HG03520 (cell line): ENCODE results near the gene FANCC.
"Not testable (repeated sequence)": the region's sequence is repeated elsewhere in the genome, so short reads cannot be mapped to it uniquely, and the experiment has no call there.

Experiments used
- ATAC-seq: cut with Tn5 transposase; IDR thresholded peaks from one replicate; pipeline ENCODE4 v1.9.1; 2021; ENCODE audit warnings: mild to moderate bottlenecking, moderate library complexity; ENCODE audit not compliant: unreplicated experiment

The FANCC gene

DNA sequence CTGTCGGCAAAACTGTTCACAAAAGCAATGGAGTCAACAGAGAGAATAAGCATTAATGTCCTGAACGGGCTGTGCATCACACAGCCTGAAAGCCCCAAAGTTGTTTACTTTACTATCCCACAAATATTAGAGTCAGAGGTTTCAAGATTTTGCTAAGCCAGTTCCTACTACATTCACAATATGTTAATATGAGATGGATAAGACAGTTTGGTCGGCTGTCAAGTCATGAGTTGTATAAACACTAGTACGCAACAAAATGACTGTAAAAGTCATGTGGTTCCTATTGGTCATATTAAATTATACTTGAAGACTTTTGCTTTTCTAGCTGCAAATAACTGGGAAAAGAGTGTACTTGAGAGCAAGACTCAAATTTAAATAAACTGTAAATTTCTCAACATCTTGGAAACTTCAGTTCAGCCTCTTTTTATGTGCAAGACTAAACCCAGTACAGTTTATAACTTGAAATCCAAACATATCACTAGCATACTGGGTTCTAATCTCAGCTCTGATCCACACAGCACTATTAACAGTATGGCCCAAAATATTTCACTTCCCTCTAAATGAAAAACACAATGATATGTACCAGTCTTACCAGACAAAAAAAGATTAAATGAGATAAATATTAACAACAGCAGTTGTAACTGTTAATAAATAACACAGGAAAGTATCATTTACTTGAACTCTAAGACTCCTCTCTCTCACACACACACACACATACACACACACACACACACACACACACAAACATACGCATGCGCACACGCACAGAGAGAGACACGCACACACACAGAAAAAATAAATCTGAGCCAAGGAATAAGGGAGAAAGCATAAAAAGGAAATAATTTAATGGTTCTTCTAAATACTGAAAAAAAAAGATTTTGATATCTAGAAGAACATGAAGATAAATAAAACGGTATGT is 33.1 kb downstream of the FANCC start:
- ATAC-seq = no peak

DNA sequence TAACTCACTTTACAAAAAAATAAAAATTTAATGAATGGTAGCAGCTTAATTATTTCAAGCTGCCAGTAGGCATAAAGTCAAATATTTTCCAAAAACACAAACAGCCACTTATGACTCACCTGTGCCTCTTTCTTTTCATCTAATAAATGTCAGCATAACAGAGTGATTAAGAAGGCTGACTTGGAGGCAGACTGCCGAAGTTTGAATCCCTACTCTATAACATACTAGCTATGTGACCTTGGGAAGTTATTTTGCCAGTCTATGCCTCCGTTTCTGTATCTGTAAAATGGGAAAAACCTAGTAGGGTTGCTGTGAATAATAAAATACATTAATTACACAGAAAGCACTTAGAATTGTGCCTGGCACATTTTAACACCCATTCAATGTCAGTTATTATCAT is 33.8 kb downstream of the FANCC start:
- no peak for ATAC-seq

DNA sequence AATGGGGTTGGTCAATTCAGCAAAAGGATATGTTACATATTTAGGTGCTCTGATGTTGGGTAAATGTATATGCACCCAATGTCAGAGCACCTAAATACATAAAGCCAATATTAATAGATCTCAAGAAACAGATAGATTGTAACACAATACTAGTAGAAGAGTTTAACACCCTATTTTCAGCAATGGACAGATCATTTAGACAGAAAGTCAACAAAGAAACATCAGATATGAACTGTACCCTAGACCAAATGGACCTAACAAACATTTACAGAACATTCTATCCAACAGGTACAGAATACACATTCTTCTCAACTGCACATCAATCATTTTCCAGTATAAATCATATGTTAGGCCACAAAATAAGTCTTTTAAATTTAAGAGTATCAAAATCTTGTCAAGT is 35.2 kb downstream of the FANCC start:
- no peak for ATAC-seq

DNA sequence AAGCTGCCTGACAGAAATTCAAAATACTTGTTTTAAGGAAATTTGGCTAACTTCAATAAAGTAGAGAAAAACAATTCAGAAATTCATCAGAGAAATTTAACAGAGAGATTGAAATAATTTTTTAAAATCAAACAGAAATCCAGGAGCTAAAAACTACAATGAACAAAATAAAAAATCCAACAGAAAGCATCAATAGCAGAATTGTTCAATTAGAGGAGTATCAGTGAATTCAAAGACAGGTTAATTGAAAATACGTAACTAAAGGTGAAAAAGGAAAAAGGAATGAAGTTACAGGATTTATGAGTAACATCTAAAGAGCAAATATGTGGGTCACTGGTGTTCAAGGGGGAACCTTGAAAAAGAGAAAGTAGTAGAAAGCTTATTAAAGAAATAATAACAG is 36.8 kb downstream of the FANCC start:
- ATAC-seq = no peak

DNA sequence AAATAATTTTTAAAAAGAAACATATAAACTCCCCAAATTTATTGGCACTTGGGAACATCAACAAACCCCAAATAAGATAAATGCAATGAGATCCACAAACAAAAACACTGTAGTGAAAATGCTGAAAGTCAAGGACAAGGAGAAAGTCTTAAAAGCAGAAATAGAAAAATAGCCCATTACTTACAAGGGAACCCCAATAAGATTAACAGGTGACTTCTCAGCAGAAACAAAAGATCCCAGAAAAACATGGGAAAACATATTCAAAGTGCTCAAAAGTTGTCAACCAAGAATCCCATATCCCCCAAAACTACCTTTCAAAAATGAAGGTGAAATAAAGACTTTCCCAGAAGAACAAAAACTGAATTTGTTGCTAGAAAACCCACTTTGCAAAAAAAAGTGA is 40.0 kb downstream of the FANCC start:
- no peak for ATAC-seq

DNA sequence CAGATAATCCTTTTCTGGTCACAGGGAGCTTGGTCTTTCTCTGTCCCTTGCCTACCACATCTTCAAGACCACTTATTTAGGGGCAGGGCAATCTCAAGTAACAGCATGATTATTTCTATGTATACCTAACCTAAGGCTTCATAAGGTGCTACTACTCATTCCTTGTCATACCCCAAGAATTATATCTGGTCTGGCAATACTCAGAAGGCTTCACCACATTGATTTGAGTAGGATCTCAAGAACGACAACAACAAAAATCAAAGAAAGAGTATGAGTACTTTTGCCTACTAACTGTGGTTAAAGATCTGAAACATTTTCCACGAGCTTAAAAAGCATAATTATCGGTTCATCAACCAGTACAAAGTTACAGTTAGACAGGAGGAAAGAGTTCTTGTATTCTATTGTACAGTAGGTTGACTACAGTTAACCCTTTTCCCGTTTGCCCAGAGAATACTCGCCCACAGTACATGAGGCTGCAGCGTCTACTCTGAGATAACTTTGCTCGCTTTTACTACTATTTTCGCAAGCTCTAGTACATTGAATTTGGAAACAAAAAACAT is 41.0 kb downstream of the FANCC start:
- ATAC-seq = no peak

DNA sequence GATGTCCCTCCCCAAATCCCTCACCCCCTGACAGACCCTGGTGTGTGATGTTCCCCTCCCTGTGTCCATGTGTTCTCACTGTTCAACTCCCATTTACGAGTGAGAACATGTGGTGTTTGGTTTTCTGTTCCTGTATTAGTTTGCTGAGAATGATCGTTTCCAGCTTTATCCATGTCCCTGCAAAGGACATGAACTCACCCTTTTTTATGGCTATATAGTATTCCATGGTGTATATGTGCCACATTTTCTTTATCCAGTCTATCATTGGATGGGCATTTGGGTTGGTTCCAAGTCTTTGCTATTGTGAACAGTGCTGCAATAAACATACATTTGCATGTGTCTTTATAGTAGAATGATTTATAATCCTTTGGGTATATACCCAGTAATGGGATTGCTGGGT is 43.3 kb downstream of the FANCC start:
- ATAC-seq = not testable (repeated sequence)

DNA sequence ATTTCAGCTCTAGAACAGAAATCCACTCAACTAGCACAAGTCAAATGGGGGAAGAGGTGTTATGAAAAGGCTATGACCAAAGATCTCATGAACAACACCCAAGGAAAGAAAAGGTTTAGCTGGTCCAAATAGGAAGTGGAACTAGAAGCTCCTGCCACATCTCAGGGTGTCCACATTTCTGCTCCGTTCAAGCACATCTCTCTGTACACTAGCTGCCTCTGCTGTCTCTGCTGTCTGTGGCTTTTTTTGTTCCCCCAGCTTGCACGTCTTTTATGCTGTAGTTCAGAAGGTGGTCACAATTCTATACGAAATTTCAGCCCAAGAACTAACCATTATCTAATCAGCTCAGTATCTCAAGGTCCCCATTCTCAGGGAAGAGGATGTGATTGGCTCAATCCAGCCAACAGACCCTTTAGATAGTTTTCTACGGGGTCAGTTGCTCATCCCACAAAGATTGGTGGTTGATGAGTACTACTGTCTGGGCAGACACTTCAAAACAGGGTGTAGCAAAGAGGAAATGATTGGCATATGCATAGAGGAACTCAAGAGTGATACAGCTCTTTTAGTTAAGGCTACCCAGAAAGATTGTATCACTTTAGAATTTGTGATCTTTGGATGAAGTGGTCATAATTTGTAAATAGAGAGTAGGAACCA is 44.0 kb downstream of the FANCC start:
- ATAC-seq = no peak

DNA sequence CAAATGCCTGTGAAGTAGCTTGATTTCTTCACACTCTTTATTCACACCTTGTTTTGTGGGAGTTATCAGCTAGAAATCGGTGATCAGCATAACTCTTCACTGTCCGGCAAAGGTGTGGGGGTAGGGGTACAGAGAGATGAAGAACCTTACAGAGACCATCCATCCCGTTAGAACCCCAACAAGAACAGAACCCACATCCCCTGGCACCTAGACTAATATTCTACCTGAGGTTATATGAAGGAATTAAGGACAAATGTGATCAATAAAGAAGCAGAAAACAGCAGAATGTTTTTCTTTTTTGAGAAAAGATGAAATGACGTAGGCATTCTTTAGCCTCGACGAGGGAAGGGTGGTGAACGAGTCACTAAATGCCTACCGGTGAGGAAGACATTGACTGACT is 44.7 kb downstream of the FANCC start:
- no peak for ATAC-seq

DNA sequence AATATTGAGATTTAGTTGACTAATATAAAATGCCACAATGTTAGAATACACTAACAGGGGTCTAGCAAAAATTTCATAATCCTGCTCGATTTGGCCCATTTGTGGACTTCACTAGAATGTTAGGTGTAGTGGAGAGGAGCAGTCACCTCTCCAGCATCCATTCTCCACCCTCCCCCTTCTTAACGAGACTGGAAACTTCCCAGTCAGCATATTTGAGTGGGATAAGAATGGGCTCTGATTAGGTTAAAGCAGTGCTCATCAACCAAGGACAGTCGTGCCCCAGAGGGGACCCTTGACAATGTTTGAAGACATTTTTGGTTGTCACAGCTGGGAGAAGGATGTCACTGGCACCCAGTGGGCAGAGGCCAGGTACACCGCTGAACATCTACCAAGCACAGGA is 46.7 kb downstream of the FANCC start:
- ATAC-seq = no peak

DNA sequence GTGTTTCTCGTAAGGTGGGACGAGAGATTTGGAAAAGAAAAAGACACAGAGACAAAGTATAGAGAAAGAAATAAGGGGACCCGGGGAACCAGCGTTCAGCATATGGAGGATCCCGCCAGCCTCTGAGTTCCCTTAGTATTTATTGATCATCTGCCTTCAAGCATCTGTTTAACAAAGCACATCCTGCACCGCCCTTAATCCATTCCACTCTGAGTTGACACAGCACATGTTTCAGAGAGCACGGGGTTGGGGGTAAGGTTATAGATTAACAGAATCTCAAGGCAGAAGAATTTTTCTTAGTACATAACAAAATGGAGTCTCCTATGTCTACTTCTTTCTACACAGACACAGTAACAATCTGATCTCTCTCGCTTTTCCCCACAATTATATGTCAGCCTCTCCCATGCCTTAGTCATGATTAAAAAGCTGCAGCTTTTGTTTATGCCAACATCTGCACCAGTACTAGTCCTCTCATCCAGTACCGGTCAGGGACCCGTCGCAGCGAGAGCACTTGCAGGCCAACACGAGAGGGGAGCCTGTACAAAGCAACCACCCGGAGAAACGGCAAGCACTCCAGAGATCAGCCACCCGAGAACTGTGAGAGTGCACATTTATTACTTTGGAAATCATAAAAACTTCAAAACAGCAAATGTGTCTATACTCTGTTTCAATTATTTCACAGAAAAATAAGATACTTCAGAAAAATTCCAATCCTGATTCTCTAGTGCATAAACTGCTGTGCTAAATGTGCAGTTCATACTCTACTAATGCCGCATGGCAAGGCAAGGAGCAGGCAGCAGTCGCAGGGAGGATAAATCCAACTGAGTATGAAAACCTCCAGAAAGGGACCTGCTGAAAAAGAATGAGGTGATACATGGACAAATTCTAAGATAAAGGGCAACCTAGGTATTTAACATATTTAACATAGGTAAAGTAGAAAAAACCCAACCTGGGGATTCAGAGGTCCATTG is 47.4 kb downstream of the FANCC start:
- not testable (repeated sequence) for ATAC-seq

DNA sequence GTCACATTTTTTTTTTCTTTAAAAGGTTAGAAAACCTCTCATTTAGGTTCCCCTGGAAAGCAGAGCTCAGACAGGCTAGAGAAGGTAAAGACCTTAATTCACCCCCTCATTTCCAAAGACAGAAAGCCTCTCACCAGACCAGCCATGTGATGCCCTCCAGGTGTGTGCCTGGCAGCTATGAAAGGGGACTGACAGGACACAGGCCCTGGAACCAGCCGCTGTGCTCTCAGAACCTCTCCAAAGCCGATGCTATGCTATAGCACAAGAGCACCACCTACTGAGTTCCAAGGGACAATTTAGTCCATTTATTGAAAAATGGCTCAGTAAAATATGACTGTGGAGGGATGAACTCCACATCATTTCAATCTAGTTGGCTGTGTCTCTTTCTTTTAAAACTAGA is 48.8 kb downstream of the FANCC start:
- no peak for ATAC-seq

DNA sequence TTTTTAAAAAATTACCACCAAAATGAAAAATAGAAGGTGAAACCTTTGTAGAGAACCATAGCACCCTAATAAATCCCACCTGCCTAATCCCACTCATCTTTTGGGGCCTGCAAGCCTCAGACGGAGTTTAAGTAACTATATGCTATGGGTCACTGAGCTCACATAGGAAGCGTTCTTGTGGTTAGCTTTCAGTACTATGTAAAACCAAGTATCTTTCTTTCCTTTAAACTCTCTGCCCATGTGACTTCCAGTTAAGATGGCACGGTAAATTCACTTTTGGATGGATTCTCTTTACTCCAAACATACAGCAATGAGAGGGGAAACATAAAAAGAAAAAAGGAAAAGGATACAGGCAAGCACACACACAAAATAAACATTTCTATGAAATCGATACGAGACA is 50.9 kb downstream of the FANCC start:
- no peak for ATAC-seq

DNA sequence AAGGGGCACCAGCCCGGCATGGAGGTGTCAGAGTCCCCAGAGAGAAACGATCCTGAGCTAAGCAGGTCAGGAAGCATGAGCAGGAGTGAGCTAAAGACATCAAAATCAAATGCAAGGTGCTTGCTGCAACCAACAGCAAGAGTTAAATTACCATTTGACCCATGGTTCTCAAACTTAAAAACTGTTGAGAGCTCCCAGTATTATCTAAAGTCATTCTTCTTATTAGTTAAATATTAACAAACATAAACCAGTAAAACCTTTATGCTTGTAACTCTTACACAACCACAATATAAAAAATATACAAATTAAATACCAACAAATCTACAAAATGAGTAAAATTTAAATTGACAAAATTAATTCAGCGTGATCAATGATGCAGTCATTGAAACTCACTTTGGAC is 51.5 kb downstream of the FANCC start:
- ATAC-seq = no peak

DNA sequence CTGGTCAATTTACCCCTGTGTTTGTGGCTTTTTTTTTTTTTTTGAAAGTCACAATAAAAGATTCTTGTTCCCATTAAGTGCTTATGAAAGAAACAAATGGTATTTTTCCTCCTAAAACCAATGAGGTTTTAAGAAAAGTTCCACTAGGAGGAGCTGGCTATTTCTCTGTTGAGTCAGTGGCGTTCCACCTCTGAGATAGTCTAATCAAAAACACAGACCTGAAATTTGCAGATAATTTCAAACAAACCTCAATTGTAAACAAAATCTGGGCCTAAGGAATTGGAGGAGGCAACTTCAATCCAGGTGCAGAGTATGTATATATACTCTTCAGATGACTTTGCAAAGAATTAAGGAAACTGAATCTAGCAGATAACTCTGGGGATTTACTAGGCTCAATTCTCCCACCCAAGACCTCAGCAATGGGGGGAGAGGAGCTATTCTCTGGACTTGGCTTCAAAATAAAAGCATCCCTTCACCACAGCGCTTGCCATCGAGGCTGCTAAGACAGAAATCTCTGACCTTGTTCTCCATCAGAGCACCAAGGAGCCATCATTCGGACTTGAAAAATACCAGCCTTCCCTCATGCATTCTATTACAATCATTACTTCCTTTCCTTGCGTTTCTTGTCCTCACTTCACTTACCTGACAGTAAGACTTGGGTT is 52.4 kb downstream of the FANCC start:
- no peak for ATAC-seq

DNA sequence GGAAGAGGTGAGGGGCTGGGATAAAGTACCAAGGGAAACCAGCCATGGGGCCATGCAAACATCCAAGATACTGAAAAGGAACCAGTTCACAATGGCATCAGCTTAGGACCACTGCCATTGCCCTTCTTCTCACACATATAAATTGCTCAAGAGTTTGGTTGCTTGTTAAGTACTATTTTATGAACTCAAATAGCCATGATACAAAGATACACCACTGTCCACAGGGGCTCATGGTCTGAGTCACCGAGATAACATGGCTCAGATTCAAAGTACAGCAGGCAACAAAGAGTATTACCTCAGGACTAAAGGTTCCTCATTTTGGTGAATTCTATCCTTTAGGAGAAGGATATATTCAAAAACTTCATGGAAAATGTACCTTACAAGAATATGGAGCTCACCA is 55.6 kb downstream of the FANCC start:
- no peak for ATAC-seq

DNA sequence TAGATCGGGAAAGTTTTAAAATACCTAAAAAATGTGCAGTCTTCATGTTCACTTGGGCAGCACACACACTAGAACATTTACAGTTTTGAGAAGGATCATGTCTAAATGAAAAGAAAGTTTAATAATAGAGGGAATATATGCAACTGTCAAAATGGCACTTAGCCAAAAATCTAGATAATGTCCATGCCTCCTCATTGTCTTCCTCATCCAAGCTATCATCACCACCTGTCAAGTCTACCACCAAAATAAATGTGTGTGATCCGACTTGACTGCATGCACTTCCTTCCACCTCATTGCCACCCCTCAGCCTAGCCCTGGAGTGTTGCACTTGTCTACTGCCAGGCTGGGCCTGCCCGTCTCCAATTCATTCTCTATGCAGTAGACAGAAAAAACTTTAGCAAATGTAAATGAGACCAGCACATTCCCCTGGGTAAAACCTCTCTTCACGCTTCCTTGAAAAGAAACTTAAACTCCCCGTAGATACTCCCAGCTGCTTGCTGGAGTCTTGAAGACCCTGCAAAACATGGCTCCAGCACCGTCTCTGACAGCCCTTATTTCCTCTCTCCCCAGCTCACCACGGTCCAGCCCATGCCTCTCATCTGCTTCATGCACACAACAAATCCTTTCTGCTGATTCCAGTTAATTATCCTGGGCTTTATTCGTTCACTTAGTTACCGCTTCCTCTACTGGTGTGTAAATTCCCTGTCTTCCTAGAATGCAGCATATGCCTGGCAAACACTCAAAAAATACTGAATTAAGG is 66.9 kb downstream of the FANCC start:
- no peak for ATAC-seq

DNA sequence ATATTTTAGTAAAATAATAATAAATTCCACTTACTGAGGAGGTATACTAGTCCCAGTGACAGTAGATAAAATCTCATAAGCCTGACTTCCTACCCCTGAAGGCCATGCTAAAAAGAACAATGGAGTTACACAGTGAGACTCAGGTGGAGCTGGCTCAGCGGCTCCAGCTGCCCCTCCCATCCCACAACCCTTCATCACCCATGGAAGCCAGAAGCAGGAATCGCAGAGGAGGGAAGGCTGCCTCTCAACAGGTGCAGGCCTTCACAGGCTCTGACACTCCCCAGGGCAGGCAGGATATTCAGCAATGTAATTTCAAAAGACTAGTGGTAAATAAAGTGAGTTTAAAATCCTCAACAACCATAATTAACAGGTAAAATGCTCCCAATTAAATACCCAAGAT is 67.5 kb downstream of the FANCC start:
- ATAC-seq = no peak

DNA sequence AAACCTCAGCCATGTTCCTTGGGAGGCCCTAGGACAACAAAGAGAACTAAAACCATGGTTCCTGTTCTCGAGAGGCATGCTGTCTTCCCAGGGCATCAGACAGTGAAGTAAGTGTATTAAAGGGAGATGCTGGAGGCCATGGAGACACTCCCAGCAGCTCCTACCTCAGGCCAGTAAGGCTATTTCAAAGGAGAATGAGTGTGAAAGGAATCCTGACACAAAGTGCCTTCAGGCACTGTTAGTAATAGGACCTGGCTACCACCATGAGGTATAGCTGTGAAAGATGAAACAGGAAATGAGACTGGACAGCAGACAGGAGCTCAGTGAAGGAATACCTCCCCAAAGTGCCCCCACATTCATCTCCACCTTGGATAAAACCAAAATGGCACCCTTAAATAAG is 71.0 kb downstream of the FANCC start:
- ATAC-seq = no peak

DNA sequence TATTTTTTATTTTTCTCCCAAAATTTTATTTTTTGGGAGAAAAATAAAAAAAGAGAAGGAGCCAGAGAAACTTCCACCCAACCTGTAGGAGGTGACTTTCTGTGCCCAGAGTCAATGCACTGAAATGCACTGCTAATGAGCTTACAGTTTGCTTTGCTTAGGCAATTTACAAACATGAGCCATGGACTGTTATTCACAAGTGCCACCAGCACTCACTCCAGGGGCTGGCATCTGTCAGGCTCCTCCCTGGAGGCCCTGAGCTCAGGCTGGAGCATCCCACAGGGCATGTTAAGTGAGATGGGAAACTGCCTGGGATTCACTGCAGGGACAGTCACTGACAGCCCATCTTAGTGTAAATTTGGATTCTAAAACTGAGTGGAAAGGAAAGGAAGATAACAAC is 74.9 kb downstream of the FANCC start:
- ATAC-seq = no peak
